Ureter (tissue), 1 donor: ENCODE data around the gene NTS. TPM values are rescaled to one million over a fixed set of nuclear protein-coding genes. Genes with fewer than 3 reads are reported as not detected.

Source experiments
- DNase-seq: peaks from one replicate; pipeline ENCODE4 v3.0.0-alpha.2; 2020; ENCODE audit warnings: low spot score
- total RNA-seq: library from RNA; stranded (reverse); gene quantifications from one replicate; pipeline ENCODE4 v1.2.4, GENCODE V29; 2023
- donor health status: DM: yes; HTN: yes; CAD: no.

The NTS gene
- total RNA-seq, 1 donor from 2014 or later: not detected

DNA sequence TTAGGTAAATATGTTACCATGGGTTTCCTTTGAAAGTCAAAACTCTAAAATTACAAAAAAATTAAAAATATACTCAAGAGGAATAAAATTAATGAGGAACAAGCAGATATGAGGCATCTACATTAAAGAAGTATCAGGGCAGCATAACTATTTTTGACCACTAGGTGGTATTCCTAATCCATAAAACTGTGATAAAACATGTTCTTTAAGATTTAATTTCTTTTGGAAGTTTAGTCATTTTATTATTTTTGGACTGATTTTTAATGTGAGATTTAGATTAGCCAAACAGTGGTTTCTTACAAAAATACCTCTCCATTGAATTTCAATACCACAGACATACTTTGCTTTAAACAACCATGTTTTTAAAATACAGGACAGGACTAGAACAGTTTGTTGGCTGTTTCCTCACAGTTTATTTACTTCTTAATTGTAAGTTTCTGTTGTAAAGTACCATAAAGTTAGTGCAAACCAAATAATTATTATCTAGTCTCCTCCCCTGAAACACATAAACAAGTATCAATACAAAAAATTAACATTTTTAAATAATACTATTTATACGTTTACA is 49.8 kb downstream of the NTS start:
- no peak for DNase-seq

- no peak for DNase-seq
Observed at GRCh38 chr12:85927166-85927565, 53.1 kb downstream of the NTS start.

Other genes with a start within 250 kb of the NTS start
- gene RASSF9, start 37.9 kb upstream of the NTS start, total RNA-seq: 2.0 TPM